Epithelial cell of esophagus (primary cell): ENCODE results near the gene ATOSB.

Experiments used
- DNase-seq: peaks from one replicate; pipeline ENCODE4 v3.0.0; 2010; ENCODE audit warnings: low read depth
- H3K4me3 ChIP-seq: 2 replicates; pipeline ENCODE4 v1.5.1; 2011; ENCODE audit warnings: mild to moderate bottlenecking, low read length, control low read depth
- TF ChIP-seq, protein P1 (sequence below): IDR thresholded peaks from 2 replicates; pipeline ENCODE4 v1.5.1; 2011; ENCODE audit warnings: low read depth, mild to moderate bottlenecking, low read length, control low read depth, inconsistent platforms; ENCODE audit not compliant: insufficient read depth; ENCODE audit errors: missing control alignments

Gene ATOSB

DNA sequence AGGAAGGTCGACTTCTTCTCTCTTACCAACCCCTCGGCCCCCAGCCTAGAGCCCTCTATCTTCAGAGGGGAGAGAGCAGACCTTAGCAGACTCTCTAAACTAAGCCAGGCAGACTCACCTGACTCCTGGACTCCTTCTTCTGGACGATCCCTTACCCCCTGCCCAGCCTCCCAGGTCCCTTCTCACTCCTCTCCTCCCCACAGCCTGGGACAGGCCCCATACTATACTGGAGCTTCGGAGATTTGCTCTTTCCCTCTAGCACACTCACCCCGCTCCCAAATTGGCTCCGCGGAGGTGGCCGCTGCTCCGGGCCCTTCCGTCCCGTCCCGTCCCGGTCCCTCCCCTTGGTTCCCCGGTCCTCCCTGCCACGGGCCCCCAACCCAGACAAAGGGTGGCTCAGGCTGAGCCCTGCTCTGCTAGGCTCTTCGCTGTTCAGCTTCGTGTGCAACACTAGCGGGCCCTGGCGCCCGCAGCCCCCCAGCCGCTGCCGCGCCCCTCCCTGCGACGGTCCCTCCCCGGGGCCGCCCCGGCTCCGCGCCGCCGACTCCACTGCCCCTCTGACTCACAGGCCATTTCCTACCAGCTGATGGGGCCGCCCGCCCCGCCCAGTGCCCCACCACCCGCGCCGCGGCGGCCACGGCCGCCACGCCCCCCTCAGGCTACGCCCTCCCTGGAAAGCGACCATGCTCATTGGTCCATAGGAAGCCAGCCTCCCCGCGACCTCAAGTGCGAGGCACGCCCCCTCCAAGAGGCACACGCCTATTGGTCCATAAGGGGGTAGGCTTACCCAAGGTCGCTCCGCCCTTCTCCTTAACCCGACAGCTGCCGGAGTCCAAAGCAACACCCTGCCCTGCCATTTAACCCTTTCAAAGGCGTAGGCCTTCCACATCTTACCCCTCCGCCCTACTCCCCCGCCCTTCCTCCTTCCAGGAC lies 4.4 kb downstream of the ATOSB start:
- TF ChIP-seq, protein P1, sequence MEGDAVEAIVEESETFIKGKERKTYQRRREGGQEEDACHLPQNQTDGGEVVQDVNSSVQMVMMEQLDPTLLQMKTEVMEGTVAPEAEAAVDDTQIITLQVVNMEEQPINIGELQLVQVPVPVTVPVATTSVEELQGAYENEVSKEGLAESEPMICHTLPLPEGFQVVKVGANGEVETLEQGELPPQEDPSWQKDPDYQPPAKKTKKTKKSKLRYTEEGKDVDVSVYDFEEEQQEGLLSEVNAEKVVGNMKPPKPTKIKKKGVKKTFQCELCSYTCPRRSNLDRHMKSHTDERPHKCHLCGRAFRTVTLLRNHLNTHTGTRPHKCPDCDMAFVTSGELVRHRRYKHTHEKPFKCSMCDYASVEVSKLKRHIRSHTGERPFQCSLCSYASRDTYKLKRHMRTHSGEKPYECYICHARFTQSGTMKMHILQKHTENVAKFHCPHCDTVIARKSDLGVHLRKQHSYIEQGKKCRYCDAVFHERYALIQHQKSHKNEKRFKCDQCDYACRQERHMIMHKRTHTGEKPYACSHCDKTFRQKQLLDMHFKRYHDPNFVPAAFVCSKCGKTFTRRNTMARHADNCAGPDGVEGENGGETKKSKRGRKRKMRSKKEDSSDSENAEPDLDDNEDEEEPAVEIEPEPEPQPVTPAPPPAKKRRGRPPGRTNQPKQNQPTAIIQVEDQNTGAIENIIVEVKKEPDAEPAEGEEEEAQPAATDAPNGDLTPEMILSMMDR: no peak
- H3K4me3 ChIP-seq: peak overlapping the region; percentile 78
- DNase-seq: peak; percentile 99

DNA sequence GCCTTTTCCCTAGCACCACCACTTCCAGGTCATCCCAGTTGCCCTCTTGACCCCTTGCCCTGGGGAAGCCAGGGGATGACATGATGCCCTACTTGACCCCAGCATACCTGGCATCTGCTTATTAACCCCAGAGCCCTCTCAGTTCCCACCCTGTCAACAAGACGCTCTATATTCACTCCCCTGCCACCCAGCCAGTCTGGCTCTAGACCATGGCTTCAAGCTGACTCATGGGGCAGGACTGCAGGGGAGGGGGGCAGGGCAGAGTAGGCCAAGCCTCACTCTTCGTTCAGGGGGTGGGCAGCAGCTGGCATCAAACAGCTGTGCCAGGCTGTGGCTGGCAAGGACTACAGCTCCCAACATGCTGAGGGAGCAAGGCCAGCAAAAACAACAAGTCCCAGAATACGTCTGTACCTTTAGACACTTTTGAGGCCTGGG lies 5.3 kb downstream of the ATOSB start:
- DNase-seq: peak; percentile 67
- TF ChIP-seq, protein P1: no peak
- H3K4me3 ChIP-seq: peak overlapping the region; percentile 78

DNA sequence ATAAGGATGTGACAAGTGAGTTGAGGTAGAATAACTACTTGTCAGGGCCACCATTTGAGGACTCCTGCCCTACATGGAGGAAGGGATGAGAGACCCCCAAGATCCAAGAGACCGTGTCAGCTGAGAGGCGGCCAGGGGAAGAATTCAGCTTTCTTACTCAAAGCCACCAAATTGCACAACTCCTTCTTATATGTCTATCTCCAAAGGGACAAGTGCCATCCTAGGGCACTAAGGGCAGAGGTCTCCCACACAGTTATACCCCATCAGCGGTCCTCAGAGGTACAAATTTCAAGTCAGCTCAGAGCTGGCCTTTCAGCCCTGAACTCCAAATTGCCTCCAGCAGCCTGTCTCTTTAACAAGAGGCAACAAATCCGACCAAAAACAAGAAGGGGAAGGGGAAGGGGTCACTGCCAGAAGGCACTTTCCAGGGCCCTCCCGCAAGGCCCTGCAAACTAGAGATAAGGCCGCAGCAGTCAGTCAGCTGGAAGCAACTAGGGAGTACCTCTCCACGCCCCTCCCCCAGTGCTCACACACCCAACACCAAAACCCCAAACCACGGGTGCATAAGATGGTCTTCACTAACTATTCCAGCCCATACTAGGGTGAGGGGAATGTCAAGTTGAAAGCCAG lies 6.6 kb downstream of the ATOSB start:
- no peak for DNase-seq
- TF ChIP-seq, protein P1: no peak
- no peak overlapping the region for H3K4me3 ChIP-seq

DNA sequence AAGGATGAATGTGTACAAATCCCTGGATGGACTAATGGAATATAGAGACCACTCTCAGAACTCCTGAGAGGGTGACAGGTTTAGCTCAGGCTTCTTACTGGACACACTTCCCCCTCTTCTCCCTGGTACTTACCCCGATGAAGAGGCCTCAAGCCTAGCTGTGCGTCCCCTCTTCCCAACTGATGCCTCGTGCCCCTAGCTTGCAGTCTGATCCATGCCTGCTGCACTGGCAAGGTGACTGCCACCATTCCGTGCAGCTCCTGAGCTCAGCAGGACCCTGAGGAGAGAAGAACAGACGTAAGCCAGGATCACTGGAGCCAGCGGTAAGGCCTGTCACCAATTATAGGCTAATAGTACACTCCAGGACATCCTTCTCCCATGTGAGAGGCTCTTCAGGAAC lies 7.2 kb downstream of the ATOSB start:
- TF ChIP-seq, protein P1: no peak
- no peak for DNase-seq
- H3K4me3 ChIP-seq: no peak overlapping the region

DNA sequence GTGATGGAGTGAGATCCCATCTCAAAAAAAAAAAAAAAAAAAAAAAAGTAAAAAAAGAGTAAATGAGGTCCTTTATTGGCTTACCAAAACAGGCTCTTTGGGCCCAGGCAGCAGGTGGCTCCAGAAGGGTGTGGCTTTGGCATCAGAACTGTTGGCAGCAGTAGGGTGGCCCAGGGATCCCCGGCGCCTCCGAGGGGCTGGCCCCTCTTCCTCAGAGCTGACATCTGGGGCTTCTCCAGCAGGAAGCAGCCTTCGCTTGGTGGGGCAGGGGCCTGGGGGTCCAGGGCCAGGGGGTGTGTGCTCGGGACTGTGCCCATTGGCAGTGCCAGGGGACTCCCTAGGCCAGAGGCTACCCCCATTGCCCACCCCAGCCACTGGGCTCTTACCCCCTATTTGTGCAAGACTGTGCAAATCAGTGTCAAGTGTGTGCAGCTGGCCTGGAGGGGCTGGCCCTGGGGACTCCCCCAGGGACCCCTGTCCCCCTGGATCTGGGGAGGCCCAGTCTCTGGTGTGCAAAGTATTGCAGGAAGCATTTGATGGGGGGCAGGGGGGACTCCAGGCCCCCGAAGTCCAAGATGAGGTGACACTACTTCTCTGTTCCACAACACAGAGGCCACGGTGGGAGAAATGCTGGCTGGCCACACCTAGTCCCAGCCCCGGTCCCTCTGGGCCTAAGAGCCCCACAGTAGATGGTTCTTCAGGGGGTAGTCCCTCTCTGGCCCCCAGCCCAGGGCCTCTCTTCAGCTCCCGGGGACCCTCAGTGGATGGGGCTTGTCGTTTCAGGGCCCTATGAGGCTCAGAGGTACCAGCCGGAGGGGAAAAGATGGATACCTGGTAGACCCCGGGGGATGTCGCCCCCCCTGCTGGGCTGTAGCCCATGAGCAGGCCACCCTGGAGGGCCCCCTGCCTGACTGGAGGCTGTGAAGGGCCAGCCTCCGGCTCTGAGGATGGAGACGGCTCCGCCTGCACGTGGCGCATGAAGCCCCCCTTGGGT lies 8.1 kb downstream of the ATOSB start:
- H3K4me3 ChIP-seq: no peak overlapping the region
- no peak for DNase-seq
- TF ChIP-seq, protein P1: no peak

DNA sequence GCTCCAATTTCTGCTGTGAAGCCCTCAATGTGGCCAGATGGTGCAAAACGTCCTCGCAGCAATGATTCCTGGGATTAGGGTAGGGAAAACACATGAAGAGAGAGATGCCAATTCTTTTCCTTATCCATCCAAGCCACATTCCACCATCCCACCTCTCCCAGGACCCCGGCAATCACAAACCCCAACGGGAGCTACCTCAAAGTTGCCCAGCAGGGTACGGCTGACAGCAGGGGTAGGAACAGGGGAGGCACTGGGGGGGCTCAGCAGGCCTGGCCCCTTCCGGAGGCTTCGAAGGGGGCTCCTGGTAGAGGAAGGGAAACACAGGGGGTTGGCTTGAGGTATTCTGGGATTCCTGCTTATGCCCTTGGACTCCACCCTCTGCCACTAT lies 9.3 kb downstream of the ATOSB start:
- TF ChIP-seq, protein P1: no peak
- H3K4me3 ChIP-seq: no peak overlapping the region
- DNase-seq: no peak
